Stimulated activated CD8-positive, alpha-beta memory T cell treated with anti-CD3 and anti-CD28 coated beads, Interleukin-12 subunit alpha, Interleukin-12 subunit beta, amount 100 ng/mL, for 24 hours (primary cell): ENCODE measurements around the gene PMP22.
"Not testable (repeated sequence)": the region's sequence is repeated elsewhere in the genome, so short reads cannot be mapped to it uniquely, and the experiment has no call there.

Experiments
- DNase-seq: peaks from one replicate; pipeline ENCODE4 v3.0.0-alpha.2; 2020; ENCODE audit errors: extremely low read depth

The PMP22 gene

GRCh38 chr17:15210247-15210646 lies 54.9 kb downstream of the PMP22 start:
- no peak for DNase-seq

GRCh38 chr17:15203062-15203461 lies 62.1 kb downstream of the PMP22 start:
- DNase-seq = not testable (repeated sequence)

- DNase-seq = not testable (repeated sequence)
Observed at GRCh38 chr17:15200574-15200973, 64.6 kb downstream of the PMP22 start.

- no peak for DNase-seq
Observed at GRCh38 chr17:15197229-15197628, 67.9 kb downstream of the PMP22 start.

GRCh38 chr17:15194859-15195277 lies 70.3 kb downstream of the PMP22 start:
- no peak for DNase-seq

GRCh38 chr17:15185625-15185991 lies 79.5 kb downstream of the PMP22 start:
- no peak for DNase-seq

- DNase-seq = no peak
Observed at GRCh38 chr17:15184872-15185624, 80.1 kb downstream of the PMP22 start.

GRCh38 chr17:15181816-15182215 lies 83.3 kb downstream of the PMP22 start:
- no peak for DNase-seq

- no peak for DNase-seq
Observed at GRCh38 chr17:15181333-15181732, 83.8 kb downstream of the PMP22 start.

- DNase-seq = no peak
Observed at GRCh38 chr17:15180121-15180561, 85.0 kb downstream of the PMP22 start.
